Skeletal muscle cell (primary cell): Measurements from ENCODE around the gene CCDC68.

Source experiments
- DNase-seq: peaks from one replicate; pipeline ENCODE4 v3.0.0-alpha.2; 2010; ENCODE audit warnings: low read depth
- H3K4me3 ChIP-seq: 2 replicates; pipeline ENCODE4 v1.5.1; 2011; ENCODE audit warnings: low read depth, mild to moderate bottlenecking, control low read depth, low read length, moderate library complexity

The CCDC68 gene

GRCh38 chr18:54926593-54927325 is 32.5 kb downstream of the CCDC68 start:
- no peak for DNase-seq
- H3K4me3 ChIP-seq = no peak overlapping the region

GRCh38 chr18:54924948-54925347 is 34.3 kb downstream of the CCDC68 start:
- no peak for DNase-seq

GRCh38 chr18:54923339-54923956 is 35.8 kb downstream of the CCDC68 start:
- no peak overlapping the region for H3K4me3 ChIP-seq
- no peak for DNase-seq

More at GRCh38 chr18:54924948-54925347, 34.3 kb downstream of the CCDC68 start:
- no peak overlapping the region for H3K4me3 ChIP-seq

- no peak overlapping the region for H3K4me3 ChIP-seq
- DNase-seq = no peak
Observed at GRCh38 chr18:54919412-54919811, 39.8 kb downstream of the CCDC68 start.

- DNase-seq = no peak
- no peak overlapping the region for H3K4me3 ChIP-seq
Observed at GRCh38 chr18:54918060-54918459, 41.2 kb downstream of the CCDC68 start.

GRCh38 chr18:54916507-54916906 is 42.8 kb downstream of the CCDC68 start:
- DNase-seq = no peak
- H3K4me3 ChIP-seq = no peak overlapping the region

GRCh38 chr18:54914816-54915215 is 44.4 kb downstream of the CCDC68 start:
- H3K4me3 ChIP-seq = no peak overlapping the region
- no peak for DNase-seq

GRCh38 chr18:54911551-54911950 is 47.7 kb downstream of the CCDC68 start:
- no peak for DNase-seq
- H3K4me3 ChIP-seq = no peak overlapping the region

GRCh38 chr18:54910161-54910919 is 48.9 kb downstream of the CCDC68 start:
- H3K4me3 ChIP-seq = no peak overlapping the region
- no peak for DNase-seq

GRCh38 chr18:54909538-54909937 is 49.7 kb downstream of the CCDC68 start:
- no peak overlapping the region for H3K4me3 ChIP-seq

GRCh38 chr18:54906331-54907185 is 52.7 kb downstream of the CCDC68 start:
- DNase-seq = no peak
- no peak overlapping the region for H3K4me3 ChIP-seq

More at GRCh38 chr18:54909538-54909937, 49.7 kb downstream of the CCDC68 start:
- no peak for DNase-seq

- DNase-seq = no peak
- H3K4me3 ChIP-seq = no peak overlapping the region
Observed at GRCh38 chr18:54905629-54906028, 53.6 kb downstream of the CCDC68 start.

GRCh38 chr18:54904581-54904980 is 54.7 kb downstream of the CCDC68 start:
- H3K4me3 ChIP-seq = no peak overlapping the region
- no peak for DNase-seq

GRCh38 chr18:54900290-54900689 is 59.0 kb downstream of the CCDC68 start:
- no peak overlapping the region for H3K4me3 ChIP-seq
- DNase-seq = no peak

GRCh38 chr18:54899500-54899899 is 59.8 kb downstream of the CCDC68 start:
- DNase-seq = no peak
- H3K4me3 ChIP-seq = no peak overlapping the region

- H3K4me3 ChIP-seq = no peak overlapping the region
- DNase-seq = peak; percentile 60
Observed at GRCh38 chr18:54888933-54889332, 70.3 kb downstream of the CCDC68 start.

- H3K4me3 ChIP-seq = no peak overlapping the region
- DNase-seq = no peak
Observed at GRCh38 chr18:54888378-54888777, 70.9 kb downstream of the CCDC68 start.

GRCh38 chr18:54883816-54884604 is 75.3 kb downstream of the CCDC68 start:
- DNase-seq = no peak
- no peak overlapping the region for H3K4me3 ChIP-seq

- DNase-seq = no peak
- H3K4me3 ChIP-seq = no peak overlapping the region
Observed at GRCh38 chr18:54882318-54882717, 76.9 kb downstream of the CCDC68 start.
